NCI-H146 (cell line): ENCODE measurements around the gene ELF3.
"Not testable (repeated sequence)": the region's sequence is repeated elsewhere in the genome, so short reads cannot be mapped to it uniquely, and the experiment has no call there.

Experiments
- DNase-seq: peaks from one replicate; lab custom pipeline; 2025; lab: John Stamatoyannopoulos, UW

The ELF3 gene

GRCh38 chr1:202010180-202011015, at the start of gene ELF3:
Gene ELF3 (plus strand): TSS chr1:202010587. CDS start chr1:202011137, 550 bp downstream.
- DNase-seq, result peak; percentile 94

DNA sequence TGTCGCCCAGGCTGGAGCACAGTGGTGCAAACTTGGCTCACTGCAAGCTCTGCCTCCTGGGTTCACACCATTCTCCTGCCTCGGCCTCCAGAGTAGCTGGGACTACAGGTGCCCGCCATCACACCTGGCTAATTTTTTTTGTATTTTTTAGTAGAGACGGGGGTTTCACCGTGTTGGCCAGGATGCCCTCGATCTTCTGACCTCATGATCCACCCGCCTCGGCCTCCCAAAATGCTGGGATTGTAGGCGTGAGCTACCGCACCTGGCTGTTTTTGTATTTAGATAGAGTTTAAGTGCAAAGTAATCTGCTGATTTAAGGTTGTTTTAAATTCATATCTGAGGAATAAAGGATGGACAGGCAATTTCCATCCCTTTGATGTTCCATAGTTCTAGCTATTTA, 48.0 kb upstream of the ELF3 start:
- not testable (repeated sequence) for DNase-seq

DNA sequence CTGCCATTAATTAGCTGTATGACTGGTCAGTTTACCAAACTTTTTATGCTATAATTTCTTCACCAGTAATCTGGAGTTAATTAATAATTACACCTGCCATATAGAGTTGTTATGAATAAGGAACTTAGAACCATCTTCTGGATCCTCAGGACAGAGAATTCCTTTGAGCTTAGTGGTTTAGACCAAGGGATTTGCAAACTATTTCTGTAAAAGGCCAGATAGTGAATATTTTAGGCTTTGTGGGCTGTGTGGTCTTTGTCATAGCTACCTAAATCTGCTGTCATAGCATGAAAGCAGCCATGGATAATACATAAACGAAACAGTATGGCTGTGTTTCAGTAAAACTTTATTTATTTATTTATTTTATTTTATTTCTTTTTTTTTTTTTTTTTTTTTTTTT, 46.1 kb upstream of the ELF3 start:
- no peak for DNase-seq

GRCh38 chr1:201966171-201966570, 44.2 kb upstream of the ELF3 start:
- DNase-seq, result no peak

- no peak for DNase-seq
Observed at GRCh38 chr1:201968202-201968925, 42.0 kb upstream of the ELF3 start.

- DNase-seq, result peak; percentile 46
Observed at GRCh38 chr1:201970334-201971159, 39.8 kb upstream of the ELF3 start.

DNA sequence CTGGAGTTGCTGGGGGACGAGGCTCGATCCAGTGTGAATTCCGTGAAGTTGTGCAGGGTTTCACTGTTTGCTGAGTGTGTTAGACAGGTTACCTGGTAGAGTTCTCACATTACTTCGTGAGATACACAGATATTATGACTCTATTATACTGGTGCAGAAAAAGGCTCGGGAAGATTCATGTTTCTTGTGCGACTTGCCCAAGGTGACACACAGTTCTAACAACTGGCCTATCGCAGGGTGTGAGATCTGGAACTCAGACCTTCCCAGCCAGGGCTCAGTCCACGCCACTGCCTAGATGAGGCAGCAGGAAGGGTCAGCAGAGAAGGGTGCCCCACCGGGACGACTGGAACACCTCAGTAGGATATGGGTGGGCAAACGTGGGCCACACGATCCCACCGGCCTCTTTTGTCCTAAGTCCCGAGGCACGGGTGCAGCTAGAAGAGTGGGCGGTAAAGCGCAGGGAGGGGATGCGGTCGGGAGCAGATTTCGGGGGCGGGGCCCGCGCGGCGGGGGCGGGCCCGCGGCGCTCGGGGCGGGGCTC, 28.2 kb upstream of the ELF3 start:
- DNase-seq, result peak; percentile 27

DNA sequence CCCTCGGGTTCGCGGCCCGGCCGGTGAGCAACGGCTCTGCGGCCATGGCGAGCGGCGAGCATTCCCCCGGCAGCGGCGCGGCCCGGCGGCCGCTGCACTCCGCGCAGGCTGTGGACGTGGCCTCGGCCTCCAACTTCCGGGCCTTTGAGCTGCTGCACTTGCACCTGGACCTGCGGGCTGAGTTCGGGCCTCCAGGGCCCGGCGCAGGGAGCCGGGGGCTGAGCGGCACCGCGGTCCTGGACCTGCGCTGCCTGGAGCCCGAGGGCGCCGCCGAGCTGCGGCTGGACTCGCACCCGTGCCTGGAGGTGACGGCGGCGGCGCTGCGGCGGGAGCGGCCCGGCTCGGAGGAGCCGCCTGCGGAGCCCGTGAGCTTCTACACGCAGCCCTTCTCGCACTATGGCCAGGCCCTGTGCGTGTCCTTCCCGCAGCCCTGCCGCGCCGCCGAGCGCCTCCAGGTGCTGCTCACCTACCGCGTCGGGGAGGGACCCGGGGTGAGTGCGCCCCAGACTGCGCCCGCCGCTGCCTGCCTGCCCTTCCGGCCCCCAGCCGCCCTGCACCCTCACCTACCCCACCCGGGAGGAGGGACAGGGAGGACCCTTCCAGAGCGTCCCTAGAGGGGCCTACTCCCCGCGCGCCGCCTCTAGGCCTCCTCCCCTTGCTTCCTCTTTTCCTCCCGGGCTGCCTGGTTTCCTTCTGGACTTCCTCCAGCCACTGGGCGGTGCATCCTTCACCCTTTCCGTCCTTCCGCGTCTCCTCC, 27.6 kb upstream of the ELF3 start, which contains the start of gene RNPEP:
Gene RNPEP, plus strand, starts transcription at position 26 of the 757 bp plus-strand sequence. Its CDS starts 19 bp downstream, at position 45.
- peak; percentile 80 for DNase-seq

GRCh38 chr1:201983380-201983805, 27.0 kb upstream of the ELF3 start:
- DNase-seq, result no peak

- DNase-seq, result no peak
Observed at GRCh38 chr1:201984446-201984845, 25.9 kb upstream of the ELF3 start.

- DNase-seq, result no peak
Observed at GRCh38 chr1:201985355-201985754, 25.0 kb upstream of the ELF3 start.

DNA sequence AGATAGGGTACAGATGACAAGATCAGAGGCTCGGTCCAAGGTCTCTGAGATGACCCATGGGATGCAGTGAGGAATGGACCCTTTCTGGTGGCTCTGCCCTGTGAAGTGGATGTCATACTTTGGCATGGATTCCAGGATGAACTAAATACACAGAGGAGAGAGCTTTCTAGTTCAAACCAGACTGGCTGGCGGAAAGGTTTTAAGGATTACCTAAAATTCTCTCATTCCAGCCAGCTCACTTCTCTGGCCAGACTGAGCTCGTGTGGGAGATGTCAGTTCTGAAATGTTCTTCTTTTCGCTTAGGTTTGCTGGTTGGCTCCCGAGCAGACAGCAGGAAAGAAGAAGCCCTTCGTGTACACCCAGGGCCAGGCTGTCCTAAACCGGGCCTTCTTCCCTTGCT, 21.8 kb upstream of the ELF3 start:
- DNase-seq, result no peak

GRCh38 chr1:201989354-201990128, 20.8 kb upstream of the ELF3 start:
- DNase-seq, result no peak

DNA sequence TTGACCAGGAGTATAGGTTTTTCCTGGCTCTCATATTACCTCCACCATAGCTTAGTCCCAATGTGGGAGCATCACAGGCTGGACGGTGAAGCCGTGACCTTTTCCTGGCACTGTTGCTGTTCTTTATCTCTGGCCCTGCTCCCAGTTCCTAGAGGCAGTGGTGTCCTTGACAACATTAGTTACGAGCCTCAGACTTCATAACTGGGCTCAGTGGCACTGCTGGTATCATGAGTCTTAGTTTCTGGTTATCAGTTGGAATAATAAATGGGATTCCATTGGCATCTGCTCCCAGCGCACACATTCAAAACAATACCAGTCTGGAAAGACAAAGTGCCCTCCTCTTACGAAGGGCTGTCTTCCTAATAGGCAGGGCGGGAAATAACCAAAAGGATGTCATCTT, 20.0 kb upstream of the ELF3 start:
- no peak for DNase-seq

DNA sequence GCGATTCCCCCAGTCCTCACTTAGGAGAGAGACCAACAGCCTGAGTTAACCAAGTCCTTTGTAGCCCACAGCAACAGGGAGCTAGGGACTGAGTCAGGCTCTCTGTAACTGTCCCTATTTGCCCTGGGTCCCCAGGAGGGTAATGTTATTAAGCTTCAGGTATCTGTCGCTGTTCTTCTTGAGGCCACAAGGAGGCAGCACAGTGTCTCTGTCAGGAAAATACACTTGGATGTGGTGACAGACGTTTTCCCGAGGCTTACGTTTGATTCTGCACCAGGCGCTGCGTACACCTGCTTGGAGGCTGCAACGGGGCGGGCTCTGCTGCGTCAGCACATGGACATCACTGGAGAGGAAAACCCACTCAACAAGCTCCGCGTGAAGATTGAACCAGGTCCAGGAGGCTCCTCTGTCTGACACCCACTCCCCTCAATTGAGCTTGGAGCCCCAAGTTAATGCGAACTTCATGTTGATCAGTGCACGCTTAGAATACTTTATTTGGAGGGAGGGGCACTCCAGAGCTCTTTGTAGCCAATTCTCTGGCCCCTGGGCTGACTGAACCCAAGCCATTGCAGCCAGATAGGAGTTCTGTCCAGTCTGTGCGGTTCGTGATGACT, 10.7 kb upstream of the ELF3 start:
- peak; percentile 76 for DNase-seq

GRCh38 chr1:202002507-202002906, 7.9 kb upstream of the ELF3 start:
- no peak for DNase-seq

DNA sequence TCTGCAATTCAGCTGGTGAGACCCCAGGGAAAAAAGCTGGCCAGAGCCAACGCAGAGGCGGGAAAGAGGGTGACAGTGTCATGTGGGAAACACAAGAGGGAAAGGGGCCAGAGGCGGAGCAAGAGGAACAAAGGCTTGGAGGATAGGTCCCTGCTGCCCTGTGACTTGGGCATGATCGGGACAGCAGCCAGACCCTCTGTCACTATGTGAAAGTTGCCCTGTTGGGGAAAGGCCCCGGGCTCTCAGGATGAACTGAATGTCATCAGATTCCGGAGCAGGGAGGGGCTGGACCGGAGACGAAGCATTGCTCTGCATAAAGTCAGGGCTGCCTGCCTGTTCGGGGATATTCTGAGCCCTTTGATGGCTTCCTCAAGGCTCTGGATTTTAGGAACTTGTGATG, 5.7 kb upstream of the ELF3 start:
- DNase-seq, result no peak

- no peak for DNase-seq
Observed at GRCh38 chr1:202005958-202006357, 4.4 kb upstream of the ELF3 start.

GRCh38 chr1:202007304-202007703, 3.1 kb upstream of the ELF3 start:
- DNase-seq, result no peak
